T-cell (primary cell): ENCODE measurements around the gene PPM1L. TPM values are rescaled to one million over a fixed set of nuclear protein-coding genes. Genes with fewer than 3 reads are reported as not detected.
"Not testable (repeated sequence)": the region's sequence is repeated elsewhere in the genome, so short reads cannot be mapped to it uniquely, and the experiment has no call there.

ENCODE experiments used
- ATAC-seq, 4 experiments: fragments of 200-7000 bp in 3 of 4; fragments of 150-1000 bp in 1 of 4; cut with Tn5 transposase; replicated peaks in 1 of 4; 1 replicate in 3 of 4; 2 replicates in 1 of 4; pipeline ENCODE4 v1.10.0; 2021; ENCODE audit warnings: moderate library complexity in 3 of 4, mild to moderate bottlenecking in 2 of 4, moderate number of reproducible peaks in 1 of 4
- CTCF ChIA-PET, 2 donors: fragments of 300-600 bp; sonication (Branson Sonifier 250); formaldehyde crosslinking; loops; one replicate each; lab custom pipeline; 2022; ENCODE audit warnings: antibody characterized with exemption in 2 of 2; lab: Charles Lee
- POLR2A ChIA-PET, 2 donors: fragments of 300-600 bp; sonication (Branson Sonifier 250); formaldehyde crosslinking; loops; one replicate each; lab custom pipeline; 2022; ENCODE audit warnings: antibody characterized with exemption in 2 of 2; lab: Charles Lee
- DNase-seq, 35 experiments: peaks; one replicate each; pipeline versions ENCODE4 v3.0.0 to v3.0.0-alpha.2; 2013 to 2023
- H3K27ac ChIP-seq: one replicate; pipeline ENCODE4 v1.5.1; 2013; ENCODE audit warnings: low read length
- H3K27me3 ChIP-seq, 2 experiments: replicated peaks in 1 of 2; 1 replicate in 1 of 2; 2 replicates in 1 of 2; pipeline versions ENCODE4 v1.6.1 to v1.7.0; 2013; ENCODE audit warnings: low read length in 1 of 2, mixed read lengths in 1 of 2; ENCODE audit not compliant: control insufficient read depth in 2 of 2, insufficient read depth in 2 of 2; ENCODE audit errors: extremely low read depth in 1 of 2
- H3K36me3 ChIP-seq, 2 donors: 1 replicate in 1 of 2; 2 replicates in 1 of 2; pipeline versions ENCODE4 v1.6.1 to v1.7.0; 2013; ENCODE audit warnings: low read length in 1 of 2; ENCODE audit not compliant: control insufficient read depth in 2 of 2, insufficient read depth in 1 of 2; ENCODE audit errors: extremely low read depth in 1 of 2
- H3K4me1 ChIP-seq, 2 experiments: 1 replicate in 1 of 2; 2 replicates in 1 of 2; pipeline versions ENCODE4 v1.6.1 to v1.7.0; 2013; ENCODE audit warnings: low read length in 2 of 2, mixed read lengths in 1 of 2; ENCODE audit not compliant: insufficient read depth in 2 of 2, control insufficient read depth in 1 of 2; ENCODE audit errors: extremely low read depth in 1 of 2
- H3K4me3 ChIP-seq, 2 donors: 1 replicate in 1 of 2; 2 replicates in 1 of 2; pipeline versions ENCODE4 v1.5.1 to v1.7.0; 2013; ENCODE audit warnings: mild to moderate bottlenecking in 2 of 2, low read length in 1 of 2, moderate library complexity in 1 of 2; ENCODE audit not compliant: control insufficient read depth in 1 of 2; ENCODE audit errors: extremely low read depth in 1 of 2
- H3K9me3 ChIP-seq: 2 replicates; pipeline ENCODE4 v1.7.0; 2013
- H3K27ac Mint-ChIP-seq, 2 donors: one replicate each; pipeline ENCODE4 v1.8.0; 2020 to 2021; ENCODE audit warnings: mild to moderate bottlenecking in 2 of 2, mixed read lengths in 2 of 2
- H3K27me3 Mint-ChIP-seq, 2 donors: one replicate each; pipeline ENCODE4 v1.8.0; 2021 to 2022; ENCODE audit warnings: mixed read lengths in 2 of 2
- H3K36me3 Mint-ChIP-seq: one replicate; pipeline ENCODE4 v1.8.0; 2021; ENCODE audit warnings: mixed read lengths
- H3K4me1 Mint-ChIP-seq, 3 donors: one replicate each; pipeline ENCODE4 v1.8.0; 2020 to 2022; ENCODE audit warnings: mixed read lengths in 3 of 3, mild to moderate bottlenecking in 1 of 3
- H3K4me3 Mint-ChIP-seq, 3 donors: one replicate each; pipeline ENCODE4 v1.8.0; 2020 to 2022; ENCODE audit warnings: mild to moderate bottlenecking in 3 of 3, mixed read lengths in 3 of 3, moderate library complexity in 3 of 3
- H3K9me3 Mint-ChIP-seq, 3 donors: one replicate each; pipeline ENCODE4 v1.8.0; 2020 to 2022; ENCODE audit warnings: mixed read lengths in 3 of 3
- WGBS: methylation state at CpG from one replicate; pipeline ENCODE4 v1.1.5; 2013; ENCODE audit warnings: missing lambda C conversion rate; ENCODE audit not compliant: insufficient coverage; 5-methylcytosine and 5-hydroxymethylcytosine counted together
- total RNA-seq, 35 experiments: library from RNA in 6 of 35; stranded (reverse) in 6 of 35; fragments of 120-200 nt in 1 of 35; gene quantifications; one replicate each; pipeline versions ENCODE4 v1.2.1 to v1.2.4 and lab custom pipeline; 2013 to 2026

The PPM1L gene
- total RNA-seq (1 to 10 TPM; 4.8 to 6.4 (median 5.7) TPM), total RNA-seq (lab: John Stamatoyannopoulos, UW) (2.0 to 13.8 (median 7.6) reads per million in 29 experiments)
- total RNA-seq (2013) = 7.1 TPM

GRCh38 chr3:160755776-160756304 is at the start of gene PPM1L:
TSS of gene PPM1L (plus strand) at chr3:160756231.
- Mint-ChIP-seq H3K27ac (peak within 1 kb of the TSS; percentile 95 to 98), H3K4me3 (peak within 1 kb of the TSS; percentile 91 to 96 (median 94)), H3K9me3 (no peaks in the 10 kb centered on the region), H3K36me3 (no peaks in the 10 kb centered on the region), H3K27me3 (peaks cover 11% of the 10 kb centered on the region in 2 donors), H3K4me1 (peaks cover 28 to 38% (median 35%) of the 10 kb centered on the region in 3 donors)
- H3K27me3 ChIP-seq = peaks cover 0 to 10% of the 10 kb centered on the region in 2 experiments
- peak within 1 kb of the TSS; percentile 81 for H3K27ac ChIP-seq
- peaks cover 11 to 25% of the 10 kb centered on the region in 2 experiments for H3K4me1 ChIP-seq
- CTCF ChIA-PET = interaction anchor here (0.6 to 1.4 kb wide), 3 partner anchors 12 to 767 kb away, joined by 3 to 4 read pairs (median 3); partner anchors contain the start of gene IL12A (in 1 of the 2)
- DNase-seq = peak in 34 of 35 experiments; percentile 30 to 75 (median 51)
- H3K4me3 ChIP-seq = peak within 1 kb of the TSS; percentile 74 to 93
- no peaks in the 10 kb centered on the region for H3K9me3 ChIP-seq
- no peaks in the 10 kb centered on the region for H3K36me3 ChIP-seq
- 0% methylated on average over 48 of the region's 64 CpGs for WGBS
- POLR2A ChIA-PET = interaction anchor here in 1 of 2 donors (1.0 kb wide), 1 partner anchor 306 kb away, joined by 3 read pairs; the partner anchor contains the start of gene TRIM59
- ATAC-seq = peak; percentile 48 to 62 (median 52)

- no peaks in the 10 kb centered on the region for H3K4me1 Mint-ChIP-seq
- Histone ChIP-seq H3K27ac (no peak overlapping the region), H3K9me3 (no peaks in the 10 kb centered on the region), H3K4me3 (no peak overlapping the region), H3K27me3 (peaks cover 0 to 9% of the 10 kb centered on the region in 2 experiments), H3K4me1 (no peaks in the 10 kb centered on the region), H3K36me3 (no peaks in the 10 kb centered on the region)
- no peaks in the 10 kb centered on the region for H3K36me3 Mint-ChIP-seq
- ATAC-seq = peak; percentile 53 to 62 (median 58)
- H3K27me3 Mint-ChIP-seq = peaks cover 18 to 40% of the 10 kb centered on the region in 2 donors
- no peak overlapping the region for H3K4me3 Mint-ChIP-seq
- ChIA-PET POLR2A (no interaction called here), CTCF (interaction anchor here (1.5 to 2.5 kb wide), 5 partner anchors 234 to 237 kb away, joined by 10 to 28 read pairs (median 12); no protein-coding TSS in a partner anchor)
- no peaks in the 10 kb centered on the region for H3K9me3 Mint-ChIP-seq
- DNase-seq = peak in 24 of 35 experiments; percentile 3 to 75 (median 18)
- H3K27ac Mint-ChIP-seq = no peak overlapping the region
- WGBS = 83% methylated on average over 1 of the region's 4 CpGs
These were observed 48.7 kb upstream of the PPM1L start for GRCh38 chr3:160707187-160707794.

- DNase-seq (no peak), ATAC-seq (no peak)
- no peaks in the 10 kb centered on the region for H3K4me1 ChIP-seq
- no peaks in the 10 kb centered on the region for H3K36me3 ChIP-seq
- H3K9me3 Mint-ChIP-seq = no peaks in the 10 kb centered on the region
- H3K4me3 ChIP-seq = no peak overlapping the region
- POLR2A ChIA-PET = no interaction called here
- H3K9me3 ChIP-seq = no peaks in the 10 kb centered on the region
- H3K27me3 ChIP-seq = peaks cover 0 to 9% of the 10 kb centered on the region in 2 experiments
- no peaks in the 10 kb centered on the region for H3K4me1 Mint-ChIP-seq
- no peak overlapping the region for H3K27ac ChIP-seq
- peaks cover 23 to 42% of the 10 kb centered on the region in 2 donors for H3K27me3 Mint-ChIP-seq
- H3K27ac Mint-ChIP-seq = no peak overlapping the region
- H3K36me3 Mint-ChIP-seq = no peaks in the 10 kb centered on the region
- CTCF ChIA-PET = interaction anchor here (0.6 to 2.5 kb wide), 6 partner anchors 209 to 697 kb away, joined by 3 to 28 read pairs (median 4); no protein-coding TSS in a partner anchor
- WGBS = no CpG with 5 or more reads among the region's 3 CpGs
- H3K4me3 Mint-ChIP-seq = no peak overlapping the region
These were observed 46.4 kb upstream of the PPM1L start for GRCh38 chr3:160709477-160710182.

- H3K9me3 Mint-ChIP-seq, DNase-seq, POLR2A ChIA-PET, H3K4me3 ChIP-seq, H3K4me1 Mint-ChIP-seq, H3K9me3 ChIP-seq, H3K27ac Mint-ChIP-seq, ATAC-seq, H3K4me3 Mint-ChIP-seq, H3K4me1 ChIP-seq, H3K36me3 Mint-ChIP-seq, H3K27ac ChIP-seq, H3K36me3 ChIP-seq, H3K27me3 ChIP-seq: not testable (repeated sequence)
- CTCF ChIA-PET = interaction anchor here (0.7 to 1.3 kb wide), 2 partner anchors 112 to 229 kb away, joined by 3 to 4 read pairs; no protein-coding TSS in a partner anchor
- no CpG with 5 or more reads among the region's 3 CpGs for WGBS
- peaks cover 16 to 28% of the 10 kb centered on the region in 2 donors for H3K27me3 Mint-ChIP-seq
These were observed 42.9 kb upstream of the PPM1L start for GRCh38 chr3:160713144-160713543.

GRCh38 chr3:160719710-160720109 is 36.3 kb upstream of the PPM1L start:
- Mint-ChIP-seq H3K9me3 (no peaks in the 10 kb centered on the region), H3K27me3 (peaks cover 0 to 11% of the 10 kb centered on the region in 2 donors), H3K36me3 (no peaks in the 10 kb centered on the region), H3K27ac (no peak overlapping the region), H3K4me1 (no peaks in the 10 kb centered on the region), H3K4me3 (no peak overlapping the region)
- POLR2A ChIA-PET = no interaction called here
- Histone ChIP-seq H3K36me3 (no peaks in the 10 kb centered on the region), H3K4me1 (no peaks in the 10 kb centered on the region), H3K27ac (no peak overlapping the region), H3K27me3 (peaks cover 0 to 16% of the 10 kb centered on the region in 2 experiments), H3K4me3 (no peak overlapping the region), H3K9me3 (no peaks in the 10 kb centered on the region)
- DNase-seq (no peak), ATAC-seq (no peak)
- WGBS = 96% methylated on average over 5 of the region's 11 CpGs
- CTCF ChIA-PET = interaction anchor here in 1 of 2 donors (1.2 kb wide), 1 partner anchor 11 kb away, joined by 3 read pairs; no protein-coding TSS in a partner anchor
